Tibial nerve (tissue), 4 donors: ENCODE measurements around the gene PLCB3.

Experiments used
- EP300 ChIP-seq, 2 donors: sonication (generic); formaldehyde crosslinking; IDR thresholded peaks; one replicate each; pipeline ENCODE4 v1.6.1; 2017; ENCODE audit warnings: antibody characterized with exemption in 2 of 2, mild to moderate bottlenecking in 1 of 2
- POLR2A ChIP-seq, 2 donors: fragments of 450-650 bp; IDR thresholded peaks; one replicate each; pipeline ENCODE4 v1.6.1; 2017; ENCODE audit warnings: antibody characterized with exemption in 2 of 2, mild to moderate bottlenecking in 2 of 2, moderate library complexity in 2 of 2
- TF ChIP-seq, protein P1 (sequence below), 5 experiments: fragments of 200-600 bp in 3 of 5; fragments of 450-650 bp in 2 of 5; sonication (generic) in 3 of 5; IDR thresholded peaks; one replicate each; pipeline ENCODE4 v1.5.1; 2016 to 2019; ENCODE audit warnings: antibody characterized with exemption in 5 of 5, mild to moderate bottlenecking in 3 of 5, moderate library complexity in 2 of 5

DNA sequence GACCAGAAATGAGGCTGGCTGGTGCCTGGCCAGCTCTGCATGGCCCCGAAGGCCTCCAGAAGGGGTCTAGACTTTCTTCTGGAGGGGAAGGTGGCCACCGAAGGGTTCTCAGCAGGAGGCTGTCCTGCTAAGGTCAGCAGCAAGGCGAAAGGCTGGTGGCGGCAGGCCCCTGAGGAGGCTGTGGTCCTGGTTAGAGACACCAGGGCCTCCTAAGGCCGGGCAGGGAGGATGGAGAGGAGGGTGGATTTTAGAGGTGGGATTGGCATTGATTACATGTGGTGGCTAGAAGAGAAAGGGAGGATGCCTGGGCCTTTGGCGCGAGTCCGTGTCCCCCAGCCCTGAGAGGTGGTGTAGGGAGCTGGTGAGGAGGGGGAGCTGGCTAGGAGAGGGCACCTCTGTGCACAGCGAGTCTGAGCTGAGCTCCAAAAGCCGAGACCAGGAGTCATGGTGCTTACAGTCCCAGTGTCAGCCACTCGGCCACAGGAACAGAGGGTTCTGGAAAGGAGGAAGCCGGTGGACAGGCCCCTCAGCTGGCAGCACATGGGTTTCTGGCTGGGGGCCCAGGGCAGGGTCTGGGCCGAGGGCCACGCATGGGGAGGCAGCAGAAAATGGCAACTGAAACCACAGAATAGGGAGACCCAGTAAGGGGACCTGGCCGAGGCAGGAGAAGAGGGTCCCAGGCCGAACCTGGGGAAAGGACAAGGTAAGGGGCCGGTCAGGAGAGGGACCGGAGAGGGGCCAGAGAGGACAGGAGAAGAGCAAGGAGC is 42.4 kb upstream of the PLCB3 start:
- TF ChIP-seq POLR2A (IDR thresholded peaks at IDR 0.05): no peak
- TF ChIP-seq, protein P1, sequence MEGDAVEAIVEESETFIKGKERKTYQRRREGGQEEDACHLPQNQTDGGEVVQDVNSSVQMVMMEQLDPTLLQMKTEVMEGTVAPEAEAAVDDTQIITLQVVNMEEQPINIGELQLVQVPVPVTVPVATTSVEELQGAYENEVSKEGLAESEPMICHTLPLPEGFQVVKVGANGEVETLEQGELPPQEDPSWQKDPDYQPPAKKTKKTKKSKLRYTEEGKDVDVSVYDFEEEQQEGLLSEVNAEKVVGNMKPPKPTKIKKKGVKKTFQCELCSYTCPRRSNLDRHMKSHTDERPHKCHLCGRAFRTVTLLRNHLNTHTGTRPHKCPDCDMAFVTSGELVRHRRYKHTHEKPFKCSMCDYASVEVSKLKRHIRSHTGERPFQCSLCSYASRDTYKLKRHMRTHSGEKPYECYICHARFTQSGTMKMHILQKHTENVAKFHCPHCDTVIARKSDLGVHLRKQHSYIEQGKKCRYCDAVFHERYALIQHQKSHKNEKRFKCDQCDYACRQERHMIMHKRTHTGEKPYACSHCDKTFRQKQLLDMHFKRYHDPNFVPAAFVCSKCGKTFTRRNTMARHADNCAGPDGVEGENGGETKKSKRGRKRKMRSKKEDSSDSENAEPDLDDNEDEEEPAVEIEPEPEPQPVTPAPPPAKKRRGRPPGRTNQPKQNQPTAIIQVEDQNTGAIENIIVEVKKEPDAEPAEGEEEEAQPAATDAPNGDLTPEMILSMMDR (IDR thresholded peaks at IDR 0.05): no peak
- no peak for TF ChIP-seq EP300 (IDR thresholded peaks at IDR 0.05)
